Fibroblast of skin of right biceps (primary cell): ENCODE data around the gene COG5.
"Not testable (repeated sequence)": the region's sequence is repeated elsewhere in the genome, so short reads cannot be mapped to it uniquely, and the experiment has no call there.

Experiments used
- DNase-seq: peaks from one replicate; pipeline ENCODE4 v3.0.0-alpha.2; 2013

Gene COG5

DNA sequence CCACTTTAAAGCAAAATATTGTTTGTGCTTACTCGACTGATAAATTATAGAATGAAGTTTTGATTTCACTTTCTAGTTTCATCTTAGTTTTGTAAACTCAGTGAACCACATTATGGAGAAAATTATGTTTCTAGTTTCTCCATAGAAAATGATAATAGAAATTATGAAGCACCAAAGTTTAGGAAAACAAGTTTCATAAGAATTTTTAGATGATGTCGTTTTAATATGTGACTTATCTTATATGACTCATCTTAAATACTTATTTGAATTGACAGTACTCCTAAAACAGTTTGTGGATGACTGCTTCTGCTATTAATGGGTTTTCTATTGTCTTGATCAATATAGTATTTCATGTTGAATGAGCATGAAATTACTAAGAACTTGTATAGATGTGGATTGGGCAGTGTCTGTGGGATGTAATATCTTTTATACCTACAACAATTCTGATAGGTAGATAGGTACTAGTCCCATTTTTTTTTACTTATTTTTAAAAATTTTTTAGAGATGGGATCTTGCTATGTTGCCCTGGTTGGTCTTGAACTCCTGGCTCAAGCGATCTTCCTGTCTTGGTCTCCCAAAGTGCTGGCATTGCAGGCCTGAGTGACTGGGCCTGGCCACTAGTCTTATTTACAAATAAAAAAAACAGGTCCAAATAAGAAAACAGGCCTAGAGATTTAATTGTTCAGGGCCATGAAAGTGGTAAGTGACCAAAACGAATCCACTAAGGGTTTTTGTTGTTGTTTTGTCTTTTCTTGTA is 391.3 kb downstream of the COG5 start:
- no peak for DNase-seq

DNA sequence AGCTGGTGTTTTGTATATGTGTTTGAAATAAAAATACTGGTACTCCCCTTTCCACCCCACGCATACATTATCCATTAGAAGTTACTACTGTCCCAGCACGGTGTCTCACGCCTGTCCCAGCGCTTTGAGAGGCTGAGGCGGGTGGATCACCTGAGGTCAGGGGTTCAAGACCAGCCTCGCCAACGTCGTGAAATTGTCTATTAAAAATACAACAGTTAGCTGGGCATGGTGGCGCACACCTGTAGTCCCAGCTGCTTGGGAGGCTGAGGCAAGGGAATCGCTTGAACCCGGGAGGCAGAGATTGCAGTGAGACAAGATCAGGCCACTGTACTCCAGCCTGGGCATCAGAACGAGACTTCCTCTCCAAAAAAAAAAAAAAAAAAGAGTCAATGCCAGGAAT is 392.2 kb downstream of the COG5 start:
- DNase-seq, result no peak

DNA sequence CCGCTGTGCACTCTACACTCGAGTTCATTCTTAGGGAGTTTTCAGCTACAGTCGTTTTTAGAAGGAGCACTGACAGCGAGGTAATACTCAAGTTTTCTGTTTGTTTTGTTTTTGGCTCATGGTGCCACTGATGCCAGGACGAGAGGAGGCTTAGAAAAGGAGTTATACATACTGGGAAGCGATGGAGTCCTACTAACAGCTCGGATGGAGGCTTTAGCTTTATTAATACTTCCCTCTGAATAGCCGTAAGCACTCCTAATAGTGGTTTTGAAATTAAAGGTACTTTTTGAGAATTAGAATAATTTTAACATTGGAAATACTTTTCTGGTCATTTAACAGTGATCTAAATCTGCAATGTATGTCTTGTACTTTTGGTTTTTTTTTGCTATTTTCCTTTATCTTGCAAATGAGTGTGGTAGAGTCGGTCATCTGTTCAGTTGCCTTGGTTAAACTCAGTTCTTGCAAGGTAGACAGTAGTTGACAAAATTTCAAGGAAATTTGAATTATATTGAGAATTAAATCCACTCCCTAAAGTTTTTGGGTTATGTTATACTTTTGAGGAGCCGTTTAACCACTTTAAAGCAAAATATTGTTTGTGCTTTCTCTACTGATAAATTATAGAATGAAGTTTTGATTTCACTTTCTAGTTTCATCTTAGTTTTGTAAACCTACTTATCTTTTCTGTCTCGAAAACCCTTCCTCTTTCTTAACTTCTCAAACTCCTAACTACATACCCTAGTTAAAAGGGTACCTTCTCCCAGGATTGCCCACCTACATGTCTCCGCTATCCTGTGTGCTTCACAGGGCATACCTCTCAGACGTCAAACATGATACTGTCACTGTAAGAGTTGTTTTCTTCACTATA is 393.4 kb downstream of the COG5 start:
- DNase-seq, result no peak

DNA sequence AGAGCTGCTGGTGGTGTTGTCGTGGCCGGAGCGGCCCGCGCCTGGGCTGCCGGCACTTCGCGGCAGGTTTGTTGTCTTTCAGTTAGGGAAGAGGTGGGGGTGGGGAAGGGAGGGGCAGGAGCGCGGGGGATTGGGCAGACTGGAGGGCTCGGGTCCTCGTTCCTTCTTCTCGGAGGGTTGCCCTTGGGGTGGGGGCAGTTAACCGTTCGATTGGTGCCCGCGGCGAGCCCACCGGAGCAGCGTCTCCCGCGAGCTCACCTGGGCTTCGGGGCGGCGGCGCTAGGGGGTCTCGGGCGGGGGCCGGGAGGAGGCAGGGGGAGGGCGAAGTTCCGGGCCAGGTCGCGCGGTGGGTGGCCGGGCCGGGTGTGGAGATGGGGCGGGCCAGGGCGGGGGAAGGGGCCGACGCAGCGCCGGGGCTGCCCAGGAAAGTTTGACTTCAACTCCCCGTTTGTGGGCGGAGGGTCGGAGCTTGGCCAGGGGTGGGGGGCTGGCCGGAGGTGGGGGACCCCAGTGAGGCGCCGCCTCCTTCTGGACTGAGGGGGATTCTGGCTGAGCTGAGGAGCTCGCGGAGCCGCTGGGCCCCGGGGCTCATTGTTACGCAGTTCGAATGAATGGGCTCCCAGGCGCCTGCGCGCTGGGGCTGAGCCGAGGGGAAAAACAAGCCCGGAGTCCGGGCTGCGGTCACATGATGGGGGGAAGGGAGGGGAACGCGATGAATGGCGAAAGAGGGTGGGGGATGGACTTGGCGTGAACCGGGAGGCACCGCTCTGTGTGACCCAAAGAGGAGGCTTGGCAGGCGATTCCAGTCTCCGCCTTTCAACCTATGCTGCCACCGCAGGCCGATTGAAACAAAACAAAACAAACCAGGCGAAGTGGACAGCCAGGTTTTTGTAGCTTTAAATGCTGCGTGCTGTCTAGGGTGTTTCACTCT is 394.3 kb downstream of the COG5 start:
- DNase-seq, result peak; percentile 95

- peak; percentile 100 for DNase-seq
Observed at GRCh38 chr7:107168233-107169119, 395.2 kb downstream of the COG5 start, which contains the start of gene HBP1. Gene HBP1 (plus strand): TSS chr7:107169003. CDS start chr7:107179894, 10,891 bp downstream.

- DNase-seq, result peak; percentile 87
Observed at GRCh38 chr7:107167483-107168232, 396.1 kb downstream of the COG5 start.

- DNase-seq, result no peak
Observed at GRCh38 chr7:107166736-107167426, 396.8 kb downstream of the COG5 start.

- DNase-seq, result no peak
Observed at GRCh38 chr7:107165341-107165740, 398.4 kb downstream of the COG5 start.

- no peak for DNase-seq
Observed at GRCh38 chr7:107164092-107164491, 399.6 kb downstream of the COG5 start.

GRCh38 chr7:107162475-107162874 is 401.2 kb downstream of the COG5 start:
- DNase-seq, result no peak

DNA sequence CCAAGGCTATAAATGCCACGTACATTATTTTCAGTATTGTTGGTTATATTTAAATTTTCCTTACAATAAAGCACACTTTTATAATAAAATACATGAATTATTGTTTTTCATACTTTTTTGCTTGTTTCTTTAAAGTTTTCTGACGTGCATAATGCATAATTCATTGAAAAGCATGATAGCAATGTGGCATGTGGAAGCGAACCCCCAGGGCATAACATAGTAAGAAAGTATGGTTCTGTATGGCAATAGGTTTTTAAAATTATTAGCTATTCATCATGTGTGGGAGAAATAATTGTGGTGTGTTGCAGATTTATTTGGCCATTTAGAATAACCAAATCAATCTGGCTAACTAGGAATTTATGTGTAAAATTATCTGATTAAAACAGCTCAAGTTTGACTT is 402.3 kb downstream of the COG5 start:
- no peak for DNase-seq

DNA sequence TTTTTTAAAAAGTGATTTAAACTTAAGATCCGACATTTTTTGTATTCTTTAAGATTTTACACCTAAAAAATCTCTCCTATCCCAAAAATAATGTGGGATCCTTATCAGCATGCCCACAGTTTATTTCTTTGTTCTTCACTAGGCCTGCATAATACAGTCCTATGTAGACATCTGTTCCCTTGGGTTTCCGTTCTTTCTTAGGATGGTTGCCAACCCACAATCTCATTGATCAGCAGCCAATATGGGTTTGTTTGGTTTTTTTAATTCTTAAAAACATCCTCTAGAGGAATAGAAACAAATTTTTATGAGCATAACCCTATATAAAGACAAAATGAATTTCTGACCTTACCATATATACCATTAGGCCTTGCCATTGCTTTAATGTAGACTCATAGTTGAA is 403.3 kb downstream of the COG5 start:
- DNase-seq, result no peak

DNA sequence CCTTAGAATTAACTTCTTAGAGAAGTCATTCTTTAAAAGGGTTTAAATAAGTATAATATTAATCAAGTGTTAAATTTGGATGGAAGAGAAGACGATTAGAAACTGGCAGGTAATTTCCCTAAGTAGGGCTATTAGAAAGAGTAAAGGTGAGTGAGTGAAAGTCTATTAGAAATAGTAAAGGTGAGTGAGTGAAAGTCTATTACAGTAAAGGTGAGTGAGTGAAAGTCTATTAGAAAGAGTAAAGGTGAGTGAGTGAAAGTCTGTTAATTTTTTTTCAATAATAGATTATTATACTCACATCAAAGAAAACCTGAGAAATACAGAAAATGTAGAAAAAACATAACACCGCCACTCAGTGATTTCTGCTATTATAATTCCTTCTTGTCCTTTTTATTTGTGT is 405.7 kb downstream of the COG5 start:
- DNase-seq, result no peak

- DNase-seq, result no peak
Observed at GRCh38 chr7:107157091-107157490, 406.6 kb downstream of the COG5 start.

DNA sequence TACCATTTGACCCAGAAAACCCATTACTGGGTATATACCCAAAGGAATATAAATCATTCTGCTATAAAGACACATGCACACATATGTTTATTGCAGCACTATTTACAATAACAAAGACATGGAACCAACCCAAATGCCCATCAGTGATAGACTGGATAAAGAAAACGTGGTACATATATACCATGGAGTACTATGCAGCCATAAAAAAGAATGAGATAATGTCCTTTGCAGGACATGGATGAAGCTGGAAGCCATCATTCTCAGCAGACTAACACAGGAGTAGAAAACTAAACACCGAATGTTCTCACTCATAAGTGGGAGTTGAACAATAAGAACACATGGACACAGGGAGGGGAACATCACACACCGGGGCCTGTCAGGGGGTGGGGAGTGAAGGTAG is 408.0 kb downstream of the COG5 start:
- not testable (repeated sequence) for DNase-seq

- DNase-seq, result no peak
Observed at GRCh38 chr7:107154826-107155225, 408.9 kb downstream of the COG5 start.

DNA sequence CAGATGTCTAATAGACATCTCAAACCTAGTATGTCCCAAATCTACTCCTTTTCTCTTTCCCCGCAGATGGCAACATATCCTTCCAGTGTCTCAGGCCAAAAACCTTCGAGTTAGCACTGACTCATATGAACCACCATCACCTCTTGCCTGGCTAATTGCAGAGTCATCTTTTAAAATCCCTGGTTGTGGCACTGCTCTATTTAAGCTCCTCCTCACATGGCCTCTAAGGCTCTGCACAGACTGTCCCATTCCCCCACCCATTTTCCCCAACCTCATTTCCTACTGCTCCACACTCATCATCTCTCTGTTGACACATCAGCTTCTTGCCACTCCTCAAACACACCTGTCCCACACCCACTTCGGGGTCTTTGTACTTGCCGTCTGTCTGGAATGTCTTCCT is 411.7 kb downstream of the COG5 start:
- peak; percentile 53 for DNase-seq
